NT2/D1 (cell line): ENCODE data around the gene CALML5.
A peak's percentile ranks its signal among the peaks of the same experiment; 100 is the strongest.

Experiments
- DNase-seq: peaks from one replicate; pipeline ENCODE4 v3.0.0-alpha.2; 2011; ENCODE audit warnings: low read depth, low spot score
- H3K27me3 ChIP-seq: 2 replicates; pipeline ENCODE4 v1.6.0; 2011; ENCODE audit warnings: mild to moderate bottlenecking; ENCODE audit not compliant: insufficient read length, insufficient read depth
- H3K36me3 ChIP-seq: 2 replicates; pipeline ENCODE4 v1.6.1; 2011; ENCODE audit warnings: mild to moderate bottlenecking, low read length, mixed read lengths; ENCODE audit not compliant: insufficient read depth, insufficient read length
- H3K4me1 ChIP-seq: 2 replicates; pipeline ENCODE4 v1.5.1; 2011; ENCODE audit not compliant: insufficient read depth, insufficient read length
- H3K4me3 ChIP-seq: 2 replicates; pipeline ENCODE4 v1.5.1; 2011; ENCODE audit warnings: low read depth; ENCODE audit not compliant: insufficient read length
- H3K9ac ChIP-seq: 2 replicates; pipeline ENCODE4 v1.6.0; 2011; ENCODE audit warnings: low read depth; ENCODE audit not compliant: insufficient read length
- H3K9me3 ChIP-seq: 2 replicates; pipeline ENCODE4 v1.5.1; 2011; ENCODE audit warnings: mild to moderate bottlenecking, low read length; ENCODE audit not compliant: insufficient read depth
- SUZ12 ChIP-seq: IDR thresholded peaks from 2 replicates; pipeline ENCODE4 v1.6.1; 2011; ENCODE audit not compliant: insufficient read length, insufficient read depth; ENCODE audit errors: extremely low read depth
- YY1 ChIP-seq: IDR thresholded peaks from 2 replicates; pipeline ENCODE4 v1.6.1; 2011; ENCODE audit not compliant: insufficient read length, insufficient read depth
- ZNF274 ChIP-seq: IDR thresholded peaks from 2 replicates; pipeline ENCODE4 v1.6.1; 2011; ENCODE audit warnings: mild to moderate bottlenecking, low read depth, low read length

The CALML5 gene

GRCh38 chr10:5485290-5485689 lies 14.1 kb downstream of the CALML5 start:
- no peak overlapping the region for H3K4me3 ChIP-seq
- no peaks in the 10 kb centered on the region for H3K9me3 ChIP-seq
- DNase-seq, result no peak
- peaks cover 17% of the 10 kb centered on the region for H3K4me1 ChIP-seq
- TF ChIP-seq YY1 (no peak), ZNF274 (no peak), SUZ12 (no peak)
- no peaks in the 10 kb centered on the region for H3K27me3 ChIP-seq
- H3K36me3 ChIP-seq, result no peaks in the 10 kb centered on the region
- no peak overlapping the region for H3K9ac ChIP-seq

- H3K9ac ChIP-seq, result no peak overlapping the region
- TF ChIP-seq YY1 (no peak), SUZ12 (no peak), ZNF274 (no peak)
- H3K36me3 ChIP-seq, result no peaks in the 10 kb centered on the region
- peaks cover 17% of the 10 kb centered on the region for H3K4me1 ChIP-seq
- H3K9me3 ChIP-seq, result no peaks in the 10 kb centered on the region
- H3K27me3 ChIP-seq, result no peaks in the 10 kb centered on the region
- DNase-seq, result no peak
- no peak overlapping the region for H3K4me3 ChIP-seq
These were observed 15.2 kb downstream of the CALML5 start for GRCh38 chr10:5484205-5484604.

- Histone ChIP-seq H3K4me1 (peaks cover 21% of the 10 kb centered on the region), H3K36me3 (no peaks in the 10 kb centered on the region), H3K27me3 (no peaks in the 10 kb centered on the region), H3K9me3 (no peaks in the 10 kb centered on the region), H3K4me3 (no peak overlapping the region), H3K9ac (no peak overlapping the region)
- DNase-seq, result no peak
- no peak for TF ChIP-seq SUZ12
- TF ChIP-seq YY1, result no peak
- no peak for TF ChIP-seq ZNF274
These were observed 17.4 kb downstream of the CALML5 start for GRCh38 chr10:5482016-5482415.

GRCh38 chr10:5481121-5481520 lies 18.2 kb downstream of the CALML5 start:
- H3K36me3 ChIP-seq, result no peaks in the 10 kb centered on the region
- no peak for TF ChIP-seq ZNF274
- TF ChIP-seq YY1, result no peak
- no peak for TF ChIP-seq SUZ12
- no peak overlapping the region for H3K4me3 ChIP-seq
- no peaks in the 10 kb centered on the region for H3K27me3 ChIP-seq
- no peaks in the 10 kb centered on the region for H3K9me3 ChIP-seq
- no peak for DNase-seq
- H3K4me1 ChIP-seq, result peaks cover 13% of the 10 kb centered on the region
- H3K9ac ChIP-seq, result no peak overlapping the region

GRCh38 chr10:5480162-5480941 lies 19.0 kb downstream of the CALML5 start:
- DNase-seq, result no peak
- Histone ChIP-seq H3K36me3 (no peaks in the 10 kb centered on the region), H3K9ac (no peak overlapping the region), H3K9me3 (no peaks in the 10 kb centered on the region), H3K4me1 (peaks cover 11% of the 10 kb centered on the region), H3K27me3 (no peaks in the 10 kb centered on the region), H3K4me3 (no peak overlapping the region)
- no peak for TF ChIP-seq SUZ12
- no peak for TF ChIP-seq ZNF274
- no peak for TF ChIP-seq YY1

GRCh38 chr10:5479481-5480161 lies 19.7 kb downstream of the CALML5 start:
- no peaks in the 10 kb centered on the region for H3K36me3 ChIP-seq
- H3K4me1 ChIP-seq, result peaks cover 7% of the 10 kb centered on the region
- DNase-seq, result no peak
- TF ChIP-seq ZNF274 (no peak), YY1 (no peak)
- H3K9ac ChIP-seq, result no peak overlapping the region
- no peaks in the 10 kb centered on the region for H3K9me3 ChIP-seq
- H3K27me3 ChIP-seq, result no peaks in the 10 kb centered on the region
- no peak overlapping the region for H3K4me3 ChIP-seq

- H3K36me3 ChIP-seq, result no peaks in the 10 kb centered on the region
- no peak overlapping the region for H3K4me3 ChIP-seq
- H3K4me1 ChIP-seq, result peaks cover 7% of the 10 kb centered on the region
- no peaks in the 10 kb centered on the region for H3K9me3 ChIP-seq
- no peaks in the 10 kb centered on the region for H3K27me3 ChIP-seq
- DNase-seq, result no peak
- H3K9ac ChIP-seq, result peak overlapping the region; percentile 6
- TF ChIP-seq YY1 (no peak), ZNF274 (no peak), SUZ12 (no peak)
These were observed 20.6 kb downstream of the CALML5 start for GRCh38 chr10:5478694-5479305.
